GM12873 (cell line): Measurements from ENCODE around the gene CLTC.

ENCODE experiments used
- CTCF ChIP-seq: IDR thresholded peaks from 2 replicates; pipeline ENCODE4 v1.5.1; 2012; ENCODE audit warnings: low read depth, mild to moderate bottlenecking, moderate library complexity, low read length, control low read depth; ENCODE audit not compliant: insufficient read depth; ENCODE audit errors: missing control alignments

CLTC gene

GRCh38 chr17:59696682-59697277 lies 77.1 kb downstream of the CLTC start:
- TF ChIP-seq CTCF, result no peak

DNA sequence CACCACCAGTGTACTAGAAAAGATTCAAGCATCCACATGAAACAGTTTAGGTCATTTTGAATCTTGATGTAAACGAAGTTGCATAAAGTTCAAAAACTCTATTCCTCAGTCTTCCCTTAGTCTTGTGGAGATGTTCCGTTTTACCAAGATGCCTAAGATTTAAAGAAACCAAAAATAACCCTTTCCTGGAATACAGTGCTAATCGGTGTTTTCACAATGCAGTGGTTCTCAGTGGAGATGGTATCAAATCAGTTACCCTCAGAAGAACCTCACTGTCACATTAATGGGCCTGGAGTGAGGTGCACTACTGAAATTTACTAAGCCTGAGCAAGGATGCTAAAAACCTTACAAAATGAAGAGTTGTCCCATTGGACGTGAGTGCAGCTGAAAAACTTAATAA lies 78.4 kb downstream of the CLTC start:
- TF ChIP-seq CTCF, result no peak

DNA sequence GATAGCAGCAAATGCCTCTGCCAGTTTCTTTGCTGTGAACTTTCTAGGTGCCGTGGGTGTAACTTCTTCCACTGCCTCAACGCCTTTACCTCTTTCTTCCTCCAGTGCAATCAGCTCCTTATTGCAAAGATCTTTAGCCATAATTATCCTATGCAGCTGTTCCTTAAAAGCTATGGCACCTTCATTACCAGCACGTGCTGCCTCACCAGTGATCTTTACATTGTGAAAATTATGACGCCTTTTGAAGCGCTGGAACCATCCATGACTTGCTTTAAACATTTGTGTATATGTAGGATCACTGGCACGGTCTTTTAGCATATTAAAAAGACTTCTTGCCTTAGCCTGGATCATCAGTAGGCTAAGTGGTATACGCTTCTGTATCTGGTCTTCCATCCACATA lies 79.5 kb downstream of the CLTC start:
- no peak for TF ChIP-seq CTCF

DNA sequence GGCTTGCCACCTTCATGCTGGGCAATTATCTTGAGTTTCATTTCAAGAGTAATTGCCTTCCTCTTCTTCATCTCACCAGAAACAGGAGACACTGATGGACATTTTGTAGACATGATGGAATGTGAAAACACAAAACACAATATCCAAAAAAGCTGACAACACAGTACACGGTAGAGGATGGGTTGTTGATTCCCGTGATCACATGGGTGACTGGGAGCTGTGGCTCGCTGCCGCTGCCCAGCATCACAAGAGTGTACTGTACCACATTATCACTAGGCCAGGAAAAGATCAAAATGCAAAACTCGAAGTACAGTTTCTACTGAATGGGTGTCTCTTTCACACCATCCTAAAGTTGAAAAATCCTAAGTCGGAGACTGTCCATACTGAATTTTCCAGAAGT lies 80.1 kb downstream of the CLTC start:
- TF ChIP-seq CTCF, result no peak

GRCh38 chr17:59702304-59702703 lies 82.6 kb downstream of the CLTC start:
- TF ChIP-seq CTCF, result no peak

- no peak for TF ChIP-seq CTCF
These were observed 87.7 kb downstream of the CLTC start, which contains the start of the genes PTRH2 and VMP1 for GRCh38 chr17:59707149-59707970. TSS of gene PTRH2 (minus strand) at chr17:59707430. CDS start at chr17:59697978, 9,452 bp downstream. TSS of gene VMP1 (plus strand) at chr17:59707654. CDS start at chr17:59731447, 23,793 bp downstream.

GRCh38 chr17:59707971-59708430 lies 88.3 kb downstream of the CLTC start:
- no peak for TF ChIP-seq CTCF
